HEK293 (cell line): ENCODE results near the gene TMEM92.

Experiments
- CTCF ChIP-seq: fragments of 450-650 bp; formaldehyde crosslinking; IDR thresholded peaks from 2 replicates; pipeline ENCODE4 v1.5.1; 2016; ENCODE audit warnings: missing biosample characterization, missing genetic modification characterization
- HOXD13 ChIP-seq: sonication (generic); formaldehyde crosslinking; IDR thresholded peaks from 2 replicates; pipeline ENCODE4 v1.8.0; 2022; ENCODE audit warnings: missing genetic modification reagents, borderline replicate concordance
- ZNF121 ChIP-seq: fragments of 450-650 bp; formaldehyde crosslinking; IDR thresholded peaks from 2 replicates; pipeline ENCODE4 v1.5.1; 2016; ENCODE audit warnings: missing biosample characterization, missing genetic modification characterization
- ZNF510 ChIP-seq: fragments of 450-650 bp; formaldehyde crosslinking; IDR thresholded peaks from 2 replicates; pipeline ENCODE4 v1.5.1; 2018; ENCODE audit warnings: mild to moderate bottlenecking, missing genetic modification characterization, missing biosample characterization; ENCODE audit not compliant: insufficient replicate concordance
- ZNF560 ChIP-seq: fragments of 450-650 bp; formaldehyde crosslinking; IDR thresholded peaks from 2 replicates; pipeline ENCODE4 v1.5.1; 2017; ENCODE audit warnings: missing biosample characterization, missing genetic modification characterization, borderline replicate concordance
- ZNF629 ChIP-seq: fragments of 450-650 bp; formaldehyde crosslinking; IDR thresholded peaks from 2 replicates; pipeline ENCODE4 v1.5.1; 2017; ENCODE audit warnings: missing biosample characterization, missing genetic modification characterization

GRCh38 chr17:50288306-50288705 is 14.0 kb downstream of the TMEM92 start:
- TF ChIP-seq ZNF560 (no peak), CTCF (no peak), ZNF629 (tag by site-specific recombination) (no peak), HOXD13 (no peak), ZNF510 (tag by site-specific recombination) (no peak), ZNF121 (no peak)
